Adrenal gland (tissue), 12 donors: ENCODE data around the gene MYH1. TPM values are rescaled to one million over a fixed set of nuclear protein-coding genes. Genes with fewer than 3 reads are reported as not detected.

Experiments used
- DNase-seq, 7 donors: peaks; one replicate each; pipeline ENCODE4 v3.0.0-alpha.2; 2019 to 2020
- H3K27ac ChIP-seq, 5 donors: fragments of 200-600 bp; sonication (generic) in 4 of 5; 1 replicate in 3 of 5; 2 replicates in 2 of 5; pipeline versions ENCODE4 v1.5.1 to v1.8.0; 2016 to 2020; ENCODE audit warnings: mild to moderate bottlenecking in 1 of 5
- H3K27me3 ChIP-seq: fragments of 200-600 bp; 2 replicates; pipeline ENCODE4 v1.8.0; 2021
- H3K36me3 ChIP-seq, 2 donors: fragments of 200-600 bp; replicated peaks in 1 of 2; 1 replicate in 1 of 2; 2 replicates in 1 of 2; pipeline versions ENCODE4 v1.5.1 to v1.8.0; 2018 to 2022
- H3K4me1 ChIP-seq, 2 donors: fragments of 200-600 bp; replicated peaks in 1 of 2; 1 replicate in 1 of 2; 2 replicates in 1 of 2; pipeline versions ENCODE4 v1.5.1 to v1.8.0; 2018 to 2021
- H3K4me3 ChIP-seq, 4 donors: fragments of 200-600 bp; sonication (generic) in 3 of 4; one replicate each; pipeline ENCODE4 v1.5.1; 2016 to 2018
- H3K9me3 ChIP-seq, 3 donors: fragments of 200-600 bp; sonication (generic) in 1 of 3; replicated peaks in 1 of 3; 1 replicate in 2 of 3; 2 replicates in 1 of 3; pipeline versions ENCODE4 v1.5.1 to v1.8.0; 2016 to 2021
- CTCF ChIP-seq, 6 experiments: fragments of 450-650 bp in 4 of 6; fragments of 200-600 bp in 2 of 6; sonication (generic) in 1 of 6; IDR thresholded peaks; 1 replicate in 5 of 6; 2 replicates in 1 of 6; pipeline versions ENCODE4 v1.5.1 to v1.8.0; 2016 to 2021; ENCODE audit warnings: antibody characterized with exemption in 6 of 6, mild to moderate bottlenecking in 2 of 6, moderate library complexity in 1 of 6
- POLR2A ChIP-seq, 2 donors: fragments of 450-650 bp; IDR thresholded peaks; one replicate each; pipeline ENCODE4 v1.6.1; 2017; ENCODE audit warnings: antibody characterized with exemption in 2 of 2, mild to moderate bottlenecking in 2 of 2, moderate library complexity in 1 of 2
- WGBS, 4 donors: extraction: QIAGEN DNeasy Blood & Tissue Kit in 2 of 4; methylation state at CpG; one replicate each; pipeline versions ENCODE4 v1.1.5 to v1.1.7; 2013 to 2017; 5-methylcytosine and 5-hydroxymethylcytosine counted together
- intact Hi-C, 2 donors: fragments of 100-400 bp; cut with DNase I; formaldehyde crosslinking; loops; one replicate each; pipeline versions ENCODE4 v1.14.1 to v1.15.0; 2022 to 2023
- polyA plus RNA-seq, 3 donors: library from polyadenylated mRNA; stranded (reverse); fragments of 200-250 nt in 2 of 3; fragments of 350-450 nt in 1 of 3; fragmentation: Illumina TruSeq in 1 of 3; extraction: RNeasy Lipid Tissue Mini Kit (QIAGEN cat#74804) in 1 of 3; gene quantifications; one replicate each; pipeline ENCODE4 v1.2.3, GENCODE V29; 2013 to 2014
- total RNA-seq, 9 donors: library from RNA; depleted of rRNA in 4 of 9; stranded (reverse); fragments of >200 nt in 4 of 9; fragments of 120-200 nt in 1 of 9; fragmentation: NEBNext Ultra II Directional in 1 of 9; extraction: Animal tissue kit (Norgen Biotek cat#: 25700) in 1 of 9; gene quantifications; one replicate each; pipeline versions ENCODE4 v1.1.0 to v1.2.4, GENCODE V29; 2013 to 2023
- donor health status: healthy with polysubstance abuse.
- donor health status: Bipolar disorder and iron deficiency.
- donor health status: DM: yes; HTN: yes; CAD: no.
- donor health status: DM: no; HTN: no; CAD: no.
- donor health status: DM: no; HTN: no; CAD: no.
- donor health status: DM: yes; HTN: yes; CAD: no.

MYH1 gene
- total and polyA plus RNA-seq, 12 donors = 0.07 to 1.9 TPM; not detected in 10

GRCh38 chr17:10521949-10522348 lies 3.6 kb upstream of the MYH1 start:
- Histone ChIP-seq H3K4me3 (no peak overlapping the region), H3K27me3 (no peaks in the 10 kb centered on the region), H3K27ac (no peak overlapping the region), H3K36me3 (no peaks in the 10 kb centered on the region), H3K4me1 (no peaks in the 10 kb centered on the region), H3K9me3 (no peaks in the 10 kb centered on the region)
- intact Hi-C loops = no loop called here
- DNase-seq = no peak
- TF ChIP-seq CTCF (IDR thresholded peaks at IDR 0.05) (no peak), POLR2A (IDR thresholded peaks at IDR 0.05) (no peak)

- Histone ChIP-seq H3K4me3 (no peak overlapping the region), H3K4me1 (no peaks in the 10 kb centered on the region), H3K27me3 (no peaks in the 10 kb centered on the region), H3K27ac (no peak overlapping the region), H3K9me3 (no peaks in the 10 kb centered on the region), H3K36me3 (no peaks in the 10 kb centered on the region)
- intact Hi-C loops = no loop called here
- TF ChIP-seq POLR2A (IDR thresholded peaks at IDR 0.05) = no peak
- no peak for TF ChIP-seq CTCF (IDR thresholded peaks at IDR 0.05)
- no peak for DNase-seq
These were observed 1.7 kb downstream of the MYH1 start for GRCh38 chr17:10516638-10517037.

- TF ChIP-seq CTCF (IDR thresholded peaks at IDR 0.05) (no peak), POLR2A (IDR thresholded peaks at IDR 0.05) (no peak)
- no peaks in the 10 kb centered on the region for H3K4me1 ChIP-seq
- H3K27ac ChIP-seq = no peak overlapping the region
- DNase-seq = no peak
- WGBS, 4 donors = 59 to 76% (median 67%) methylated on average over 7 of the region's 7 CpGs
- H3K27me3 ChIP-seq = no peaks in the 10 kb centered on the region
- H3K36me3 ChIP-seq = no peaks in the 10 kb centered on the region
- H3K9me3 ChIP-seq = no peaks in the 10 kb centered on the region
- intact Hi-C loops = no loop called here
- H3K4me3 ChIP-seq = no peak overlapping the region
These were observed 2.3 kb downstream of the MYH1 start for GRCh38 chr17:10516065-10516464.

GRCh38 chr17:10513299-10514067 lies 4.9 kb downstream of the MYH1 start:
- Histone ChIP-seq H3K36me3 (no peaks in the 10 kb centered on the region), H3K27ac (no peak overlapping the region), H3K9me3 (no peaks in the 10 kb centered on the region), H3K4me3 (no peak overlapping the region), H3K27me3 (no peaks in the 10 kb centered on the region), H3K4me1 (no peaks in the 10 kb centered on the region)
- TF ChIP-seq POLR2A (IDR thresholded peaks at IDR 0.05) (no peak), CTCF (IDR thresholded peaks at IDR 0.05) (no peak)
- intact Hi-C loops = no loop called here
- no peak for DNase-seq
- WGBS, 4 donors = 48 to 56% (median 53%) methylated on average over 6 of the region's 6 CpGs
